Hypothalamus (tissue), 51 donors: ENCODE results near the gene ALG14.
"Not testable (repeated sequence)": the region's sequence is repeated elsewhere in the genome, so short reads cannot be mapped to it uniquely, and the experiment has no call there.

ENCODE experiments used
- DNase-seq, 51 donors: peaks; one replicate each; lab custom pipeline; 2025; lab: John Stamatoyannopoulos, UW

ALG14 gene, protein sequence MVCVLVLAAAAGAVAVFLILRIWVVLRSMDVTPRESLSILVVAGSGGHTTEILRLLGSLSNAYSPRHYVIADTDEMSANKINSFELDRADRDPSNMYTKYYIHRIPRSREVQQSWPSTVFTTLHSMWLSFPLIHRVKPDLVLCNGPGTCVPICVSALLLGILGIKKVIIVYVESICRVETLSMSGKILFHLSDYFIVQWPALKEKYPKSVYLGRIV

DNA sequence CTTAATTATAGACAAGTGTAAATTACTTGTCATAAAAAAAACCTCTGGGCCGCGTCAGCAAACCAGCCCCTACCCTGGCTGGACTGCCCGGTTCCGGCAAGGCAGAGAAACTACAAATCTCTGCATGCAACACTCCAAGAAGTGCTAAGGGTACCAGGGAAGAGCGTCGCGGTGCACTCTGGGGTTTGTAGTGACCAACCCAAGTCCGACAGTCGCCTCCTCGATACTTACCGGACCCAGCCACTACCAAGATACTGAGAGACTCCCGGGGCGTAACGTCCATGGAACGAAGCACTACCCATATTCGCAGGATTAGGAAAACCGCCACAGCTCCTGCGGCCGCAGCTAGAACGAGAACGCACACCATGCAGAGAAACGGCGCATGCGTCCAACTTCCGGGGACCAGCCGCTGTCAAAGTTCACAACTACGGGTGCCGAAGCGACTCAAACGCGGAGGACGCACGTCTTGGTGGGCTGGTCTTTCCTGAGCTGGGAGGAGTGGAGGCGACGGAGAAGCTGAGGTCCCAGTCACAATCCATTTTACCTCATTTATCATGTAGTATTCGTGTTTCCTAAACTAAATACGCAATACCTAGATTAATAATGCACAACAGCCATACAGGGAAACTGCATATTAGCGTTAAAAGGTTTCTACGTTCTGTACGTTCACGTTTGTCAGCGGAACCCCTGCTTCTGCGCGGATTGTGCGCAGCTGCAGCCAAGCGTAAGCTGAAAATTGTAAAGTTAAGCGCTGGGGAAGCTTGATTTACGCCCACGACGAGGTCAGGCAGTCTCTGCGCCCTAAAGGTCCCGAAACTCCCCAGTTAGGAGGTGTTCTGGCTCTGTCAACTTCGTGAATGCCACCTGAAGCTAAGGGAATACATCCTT lies at the start of gene ALG14:
Gene ALG14 (minus strand): TSS at position 420 of the 888 bp plus-strand sequence. CDS start 53 bp downstream, at position 367.
- DNase-seq = peak; percentile 71 to 99 (median 89)

DNA sequence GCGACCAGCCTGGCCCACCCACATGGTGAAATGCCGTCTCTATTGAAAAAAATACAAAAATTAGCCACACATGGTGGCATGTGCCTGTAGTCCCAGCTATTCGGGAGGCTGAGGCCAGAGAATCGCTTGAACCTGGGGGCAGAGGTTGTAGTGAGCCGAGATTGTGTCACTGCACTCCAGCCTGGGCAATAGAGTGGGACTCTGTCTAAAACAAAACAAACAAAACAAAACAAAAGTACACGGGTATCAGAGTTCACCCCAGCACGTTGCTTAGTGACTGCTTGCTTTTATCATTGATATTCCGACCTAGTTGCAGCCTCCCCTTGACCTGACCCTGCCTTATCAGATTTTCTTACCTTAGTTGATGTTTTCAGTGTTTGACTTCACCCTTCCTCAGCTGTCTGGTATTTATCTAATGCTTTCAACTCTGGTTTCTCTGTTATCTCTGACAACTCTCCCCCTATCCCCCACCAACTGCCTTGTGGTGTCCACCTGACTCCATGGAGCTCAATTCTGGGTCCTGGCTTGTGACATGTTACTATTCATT lies 49.5 kb upstream of the ALG14 start:
- DNase-seq = no peak

DNA sequence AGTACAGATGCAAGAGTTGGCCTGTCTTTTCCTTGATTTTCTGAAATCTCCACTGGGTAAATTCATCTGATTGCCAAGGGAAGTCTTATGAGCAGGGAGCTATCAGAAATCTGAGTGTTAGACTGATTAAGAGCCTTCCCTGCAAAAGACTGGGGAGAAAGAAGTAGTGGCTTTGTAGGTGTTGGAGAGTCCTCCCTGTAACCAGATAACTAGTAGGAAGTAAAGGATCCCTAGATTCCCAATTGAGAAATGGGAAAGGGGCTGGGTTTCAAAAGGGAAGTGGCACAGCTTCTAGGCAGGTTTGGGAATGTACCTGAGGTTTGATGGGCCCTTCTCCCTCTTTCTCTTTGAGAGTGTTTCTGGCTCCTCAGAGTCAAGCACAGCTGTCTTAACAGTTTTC lies 46.5 kb upstream of the ALG14 start:
- DNase-seq = no peak

DNA sequence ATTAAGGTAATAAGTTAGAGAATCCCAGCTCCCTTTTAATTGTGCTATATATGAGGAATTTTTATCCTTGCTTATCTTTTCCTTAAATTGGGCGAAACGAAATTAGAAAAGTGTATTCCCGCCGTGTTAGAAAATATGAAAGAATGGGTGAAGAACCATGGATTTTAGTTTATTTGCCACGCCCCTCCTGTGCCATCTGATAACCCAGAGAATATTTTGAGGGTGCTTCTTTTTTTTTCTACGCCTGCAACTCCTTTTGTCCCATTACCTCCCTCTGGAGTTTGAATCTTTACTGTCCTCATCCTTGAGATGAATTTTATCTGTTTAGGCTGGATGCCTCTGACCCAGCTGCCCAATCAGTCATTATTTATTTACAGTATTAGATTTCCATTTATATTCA lies 46.0 kb upstream of the ALG14 start:
- DNase-seq = no peak

DNA sequence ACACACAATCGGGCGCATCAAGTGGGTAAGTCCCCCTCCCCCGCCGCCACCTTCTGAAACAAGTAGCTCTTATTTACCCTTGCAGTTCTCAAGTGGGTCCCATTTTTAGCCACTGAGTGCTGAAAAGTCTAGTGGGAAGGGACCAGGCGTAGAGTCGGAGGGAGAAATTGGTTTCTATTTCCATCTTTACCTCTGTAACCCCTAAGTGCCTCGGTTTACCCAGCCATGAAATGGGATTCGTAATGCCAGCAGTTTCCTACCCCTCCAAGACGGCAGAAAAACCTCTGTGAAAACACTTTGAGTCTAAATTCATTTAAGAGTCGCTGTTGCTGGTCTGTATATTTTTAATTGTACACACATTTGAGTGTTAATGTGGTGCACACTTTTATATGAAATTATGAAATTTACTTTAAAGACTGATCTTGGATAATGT lies 45.3 kb upstream of the ALG14 start:
- peak in 1 of 51 donors; percentile 27 for DNase-seq

DNA sequence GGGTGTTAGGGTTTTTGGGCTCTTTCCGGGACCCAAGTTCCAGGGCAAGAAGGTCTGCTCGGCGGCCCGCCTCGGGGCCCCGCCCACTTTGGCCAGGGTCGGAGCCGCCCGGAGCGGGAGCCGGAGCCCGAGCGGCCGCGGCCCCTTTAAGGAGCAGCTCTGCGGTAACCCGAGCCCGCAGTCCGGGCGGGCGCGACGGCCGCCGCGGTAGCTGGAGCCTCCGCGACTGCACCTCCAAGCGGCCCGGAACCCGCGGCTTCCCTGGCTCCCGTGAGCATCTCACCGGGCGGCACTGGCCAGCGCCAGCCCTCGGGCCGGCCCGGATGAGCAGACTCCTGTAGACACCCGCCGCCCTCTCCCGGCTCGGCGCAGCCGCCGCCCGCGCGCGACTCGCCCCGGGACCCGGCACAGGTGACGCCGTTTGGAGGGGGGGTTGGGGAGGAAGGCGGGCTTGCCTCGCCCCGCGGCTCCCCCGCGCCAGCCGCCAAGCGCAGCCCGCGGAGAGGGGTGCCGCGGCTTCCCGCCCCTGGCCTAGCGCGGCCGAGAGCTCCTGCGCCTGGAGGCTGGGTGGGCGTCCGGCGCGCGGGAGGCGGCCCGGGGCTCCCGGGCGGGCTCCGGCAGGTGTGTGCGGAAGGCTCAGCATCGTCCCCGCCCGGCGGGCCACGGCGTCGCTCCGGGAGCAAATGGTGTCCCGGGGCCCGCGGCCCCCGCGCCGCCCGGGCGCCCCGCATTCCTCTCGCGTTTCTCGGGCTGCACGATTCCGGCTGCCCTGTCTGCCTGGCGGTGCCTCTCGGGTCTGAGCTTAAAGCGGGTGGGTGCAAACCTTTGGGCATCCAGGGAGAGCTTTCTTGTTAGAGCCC lies 44.7 kb upstream of the ALG14 start, which contains the start of gene TLCD4:
Gene TLCD4 (plus strand): TSS at position 149 of the 860 bp plus-strand sequence. CDS start 26,547 bp downstream, outside the sequence.
- DNase-seq = peak in 43 of 51 donors; percentile 5 to 84 (median 56)

DNA sequence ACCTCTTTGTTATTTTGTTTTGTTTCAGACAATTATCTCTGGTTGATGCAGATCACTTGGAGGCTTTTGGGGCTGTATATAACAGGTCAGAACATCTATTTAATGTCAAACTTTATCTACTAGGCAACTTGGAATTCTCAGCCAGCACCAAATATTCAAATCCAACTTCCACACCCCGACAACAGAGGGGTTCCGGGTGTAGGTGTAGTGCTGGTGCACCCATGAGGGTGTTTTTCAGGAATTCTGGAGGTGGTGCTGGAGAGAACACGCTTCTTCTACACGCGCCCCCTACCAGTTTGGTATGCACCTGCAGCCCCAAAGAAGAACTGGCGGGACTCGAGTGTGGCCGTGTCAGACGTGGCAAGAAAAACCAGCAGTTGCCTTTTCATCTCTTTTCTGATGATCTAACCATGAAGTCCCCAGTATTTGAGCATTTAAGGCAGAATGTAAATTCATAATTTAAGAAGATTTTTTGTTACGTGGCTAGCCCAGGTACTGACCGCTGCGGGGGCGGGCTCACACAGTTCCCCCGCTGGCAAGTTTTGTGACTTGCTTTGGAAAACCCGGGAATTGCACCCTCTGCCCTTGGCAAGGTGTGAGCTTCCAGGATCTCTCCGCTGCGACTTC lies 43.9 kb upstream of the ALG14 start:
- peak in 37 of 51 donors; percentile 5 to 81 (median 40) for DNase-seq

DNA sequence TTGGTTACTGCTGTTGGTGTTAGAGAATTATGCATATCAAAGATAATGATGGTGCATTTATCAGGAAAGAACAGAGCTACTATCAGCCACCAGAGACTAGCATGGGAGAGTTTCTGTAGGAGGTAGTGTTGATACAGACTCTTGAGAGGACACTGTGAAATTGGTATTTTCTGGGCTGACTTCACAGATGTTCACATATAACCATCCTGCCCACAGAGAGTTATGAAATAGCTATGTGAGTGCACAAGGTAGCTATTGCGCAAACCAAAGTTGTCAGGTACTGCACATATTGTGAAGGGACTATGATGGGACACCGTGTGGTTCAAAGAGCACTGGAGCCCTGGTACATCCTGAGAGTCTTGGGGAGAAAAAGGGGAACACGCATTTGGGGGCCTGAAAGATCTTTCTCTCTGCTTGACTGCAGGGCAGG lies 43.0 kb upstream of the ALG14 start:
- DNase-seq = no peak

DNA sequence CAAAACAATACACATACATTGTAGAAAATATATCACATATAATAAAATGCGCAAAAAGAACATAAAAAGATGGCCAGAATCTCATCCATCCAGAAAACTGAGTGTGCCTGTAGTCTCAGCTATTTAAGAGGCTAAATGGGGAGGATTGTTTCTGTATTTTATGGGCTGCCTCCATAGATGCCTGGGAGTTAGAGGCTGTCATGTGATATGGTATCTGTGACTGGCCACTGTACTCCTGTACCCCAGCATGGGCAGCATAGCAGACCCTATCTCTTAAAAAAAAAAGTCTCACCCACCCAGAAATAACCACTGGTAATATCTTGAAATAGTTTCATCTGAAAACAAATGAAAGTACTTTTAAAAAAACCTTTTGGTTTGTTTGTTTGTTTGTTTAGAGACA lies 40.9 kb upstream of the ALG14 start:
- DNase-seq = no peak

DNA sequence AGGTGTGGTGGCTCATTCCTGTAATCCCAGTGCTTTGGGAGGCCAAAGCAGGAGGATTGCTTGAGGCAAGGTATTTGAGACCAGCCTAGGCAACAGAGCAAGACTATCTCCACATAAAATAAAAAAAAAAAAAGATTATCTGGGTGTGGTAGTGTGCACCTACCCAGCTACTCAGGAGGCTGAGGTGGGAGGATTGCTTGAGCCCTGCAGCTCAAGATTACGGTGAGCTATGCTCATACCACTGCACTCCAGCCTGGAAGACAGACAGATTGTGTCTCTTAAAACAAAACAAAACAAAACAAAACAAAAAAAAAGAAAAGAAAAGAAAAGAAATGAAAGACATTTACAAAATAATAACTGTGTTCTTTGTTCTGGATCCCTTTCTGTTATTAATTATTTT lies 38.3 kb upstream of the ALG14 start:
- DNase-seq = no peak

DNA sequence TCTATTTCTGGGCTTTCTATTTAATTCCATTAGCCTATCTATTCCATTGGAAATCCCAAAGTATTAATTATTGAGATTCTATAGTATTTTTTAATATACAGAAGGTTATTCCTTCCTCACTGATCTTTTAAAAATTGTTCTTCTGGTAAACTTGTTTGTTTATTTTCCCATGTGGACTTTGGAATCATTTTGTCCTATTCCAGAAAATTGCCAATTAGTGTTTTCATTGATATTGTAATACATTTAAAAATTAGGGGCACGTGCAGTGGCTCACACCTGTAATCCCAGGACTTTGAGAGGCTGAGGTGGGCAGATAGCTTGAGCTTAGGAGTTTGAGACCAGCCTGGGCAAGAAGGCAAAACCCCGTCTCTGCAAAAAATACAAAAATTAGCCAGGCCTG lies 36.0 kb upstream of the ALG14 start:
- no peak for DNase-seq

DNA sequence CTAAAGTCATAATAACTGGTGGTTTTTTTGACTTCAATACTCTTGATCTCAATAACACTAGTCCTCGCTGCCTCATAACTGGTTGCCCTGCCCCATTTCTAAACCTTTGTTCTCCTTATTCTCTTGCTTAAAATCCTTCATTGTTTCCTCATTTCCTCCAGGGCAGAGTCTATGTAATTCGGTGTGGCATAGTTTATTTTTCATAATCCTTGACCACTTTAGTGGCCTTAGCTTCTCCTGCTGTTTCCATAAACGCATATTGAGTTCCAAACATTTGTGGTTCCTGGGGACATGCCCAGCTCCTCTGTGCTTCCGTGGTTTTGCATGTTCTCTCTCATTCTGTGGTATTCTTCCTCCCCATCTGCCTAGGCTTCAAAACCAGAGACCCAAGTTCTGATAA lies 25.4 kb upstream of the ALG14 start:
- DNase-seq = no peak

DNA sequence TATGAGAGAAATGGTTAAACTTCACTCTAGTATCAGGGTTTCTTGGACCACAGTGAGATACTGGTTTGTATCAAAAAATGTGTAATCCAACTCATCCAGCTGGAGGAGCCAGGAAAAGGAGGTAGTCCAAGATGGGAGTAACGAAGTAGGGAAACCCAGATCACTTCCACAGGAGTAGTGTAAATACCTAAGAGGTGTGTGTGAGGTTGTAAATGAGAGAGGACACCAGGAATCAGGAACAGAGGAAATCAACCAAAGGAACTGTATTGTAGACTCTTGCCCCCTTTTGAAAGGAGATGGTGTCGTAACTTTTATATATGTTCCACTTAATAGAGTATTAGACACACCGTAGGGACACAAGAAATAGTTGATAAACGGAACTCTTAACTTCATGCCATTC lies 24.7 kb upstream of the ALG14 start:
- no peak for DNase-seq

DNA sequence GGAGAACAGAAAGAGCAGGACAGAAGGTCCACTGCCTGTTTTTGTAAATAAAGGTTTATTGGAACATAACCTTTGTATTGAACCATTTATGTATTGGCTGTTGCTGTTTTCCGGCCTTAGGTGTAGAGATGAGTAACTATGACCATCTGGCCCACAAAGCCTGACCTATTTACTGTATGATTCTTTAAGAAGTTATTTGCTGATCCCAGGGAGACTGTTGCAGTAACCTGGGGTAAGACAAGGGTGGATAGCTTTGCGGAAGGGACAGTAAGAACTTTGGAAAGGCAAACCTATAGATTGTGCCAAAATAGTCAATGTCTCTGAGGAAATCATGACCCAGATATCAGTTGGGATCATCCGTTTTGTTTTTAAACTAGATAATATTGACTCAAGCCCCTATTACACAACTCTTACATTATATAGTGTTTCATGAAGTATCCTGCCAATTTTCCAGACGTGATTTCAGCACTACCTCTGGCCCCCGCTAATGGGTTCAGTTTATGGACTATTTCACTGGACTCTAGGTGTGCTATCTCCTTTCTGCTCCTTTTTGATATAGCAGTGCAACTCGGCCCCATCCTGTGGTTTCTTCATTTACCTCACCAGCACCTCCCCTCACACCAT lies 23.6 kb upstream of the ALG14 start:
- no peak for DNase-seq

DNA sequence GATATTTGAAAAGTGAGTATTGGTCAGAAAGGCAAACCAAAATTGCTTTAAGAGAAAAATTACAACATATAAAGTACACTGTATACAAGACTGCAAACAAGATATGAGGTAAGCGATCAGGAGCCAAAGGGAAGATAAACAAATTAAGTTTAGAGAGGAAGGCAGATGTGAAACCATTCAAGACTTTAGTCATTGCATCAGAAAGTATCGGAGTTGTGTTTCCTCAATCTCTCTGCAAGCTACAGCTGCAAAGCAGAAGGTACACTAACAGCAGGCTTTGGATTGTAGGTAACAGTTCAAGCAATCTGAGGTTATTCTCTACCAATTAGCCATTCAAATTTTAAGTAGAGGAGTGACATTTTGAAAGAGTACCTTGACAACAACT lies 23.1 kb upstream of the ALG14 start:
- no peak for DNase-seq

DNA sequence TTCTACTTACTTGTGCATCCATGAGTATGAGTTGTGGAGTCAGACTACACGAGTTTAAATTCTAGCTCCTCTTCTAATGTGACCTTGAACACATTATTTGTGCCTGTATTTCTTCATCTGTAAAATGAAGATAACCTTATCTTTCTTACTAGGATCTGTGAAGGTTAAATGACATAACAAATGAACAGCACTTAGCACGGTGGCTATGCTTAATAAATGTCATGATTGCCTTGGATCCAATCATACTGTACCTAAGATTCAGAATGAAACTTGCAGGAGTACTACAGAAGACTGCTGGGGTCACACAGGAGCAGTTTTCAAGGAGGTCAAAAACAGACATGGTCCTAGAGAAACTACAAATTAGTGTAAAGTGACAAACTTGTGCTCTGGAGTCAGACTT lies 22.2 kb upstream of the ALG14 start:
- DNase-seq = no peak

DNA sequence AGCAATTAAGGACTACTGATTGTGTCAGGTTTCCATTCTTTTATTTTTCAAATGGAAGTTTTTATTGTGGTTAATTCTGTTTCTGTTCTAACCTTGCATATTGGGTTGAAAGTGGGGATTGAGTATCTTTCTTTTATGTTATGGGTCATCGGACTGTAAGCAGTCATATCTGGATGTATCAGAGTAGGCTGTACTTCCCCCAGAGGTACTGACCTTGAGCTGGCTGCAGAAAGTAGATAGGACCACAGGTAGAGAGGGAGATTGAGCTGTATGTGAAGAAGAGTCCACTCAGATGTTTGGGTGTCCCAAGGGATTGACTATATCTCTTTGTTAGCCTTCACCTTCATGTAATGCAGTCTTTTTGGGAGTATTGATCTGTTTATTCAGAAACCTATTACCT lies 20.5 kb upstream of the ALG14 start:
- no peak for DNase-seq

DNA sequence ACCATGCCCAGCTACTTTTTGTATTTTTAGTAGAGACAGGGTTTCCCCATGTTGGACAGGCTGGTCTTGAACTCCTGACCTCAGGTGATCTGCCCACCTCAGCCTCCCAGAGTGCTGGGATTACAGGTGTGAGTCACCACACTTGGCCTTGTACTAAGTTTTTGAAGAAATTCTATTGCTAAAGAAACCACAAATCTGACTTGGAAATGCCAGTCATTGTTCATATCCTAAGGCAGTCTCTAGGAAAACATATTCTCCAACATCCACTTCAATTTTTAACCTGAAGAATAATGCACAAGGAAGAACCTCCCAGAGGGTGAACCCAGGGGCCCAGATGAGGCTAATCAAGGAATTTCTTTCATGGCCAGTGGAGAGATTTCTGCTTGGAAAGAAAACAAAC lies 20.1 kb upstream of the ALG14 start:
- DNase-seq = not testable (repeated sequence)

DNA sequence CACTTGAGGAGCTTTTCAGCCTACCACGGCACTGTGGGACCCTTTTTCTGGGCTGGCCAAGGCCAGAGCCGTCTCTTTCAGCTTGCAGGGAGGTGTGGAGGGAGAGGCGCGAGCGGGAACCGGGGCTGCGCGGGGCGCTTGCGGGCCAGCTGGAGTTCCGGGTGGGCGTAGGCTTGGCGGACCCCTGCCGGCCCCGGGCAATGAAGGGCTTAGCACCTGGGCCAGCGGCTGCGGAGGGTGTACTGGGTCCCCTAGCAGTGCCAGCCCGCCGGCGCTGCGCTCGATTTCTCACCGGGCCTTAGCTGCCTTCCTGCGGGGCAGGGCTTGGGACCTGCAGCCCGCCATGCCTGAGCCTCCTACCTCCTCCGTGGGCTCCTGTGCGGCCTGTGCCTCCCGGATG lies 18.5 kb upstream of the ALG14 start:
- not testable (repeated sequence) for DNase-seq
